HepG2 (cell line): ENCODE measurements around the gene KIF22. TPM values are rescaled to one million over a fixed set of nuclear protein-coding genes. Genes with fewer than 3 reads are reported as not detected.

Experiments used
- ARNTL ChIP-seq: sonication (generic); formaldehyde crosslinking; IDR thresholded peaks from 2 replicates; pipeline ENCODE4 v1.4.0; 2020; ENCODE audit warnings: mild to moderate bottlenecking, missing genetic modification reagents
- ATF7 ChIP-seq, 2 experiments: fragments of 450-650 bp in 1 of 2; sonication (generic) in 1 of 2; formaldehyde crosslinking in 1 of 2; IDR thresholded peaks; 2 replicates each; pipeline versions ENCODE4 v1.4.0 to v1.6.1; 2016 to 2020; ENCODE audit warnings: antibody characterized with exemption in 1 of 2, mild to moderate bottlenecking in 1 of 2, missing genetic modification reagents in 1 of 2
- MEF2D ChIP-seq: sonication (generic); formaldehyde crosslinking; IDR thresholded peaks from 2 replicates; pipeline ENCODE4 v1.5.1; 2020; ENCODE audit warnings: mild to moderate bottlenecking, missing genetic modification reagents
- MIXL1 ChIP-seq: IDR thresholded peaks from 2 replicates; pipeline ENCODE4 v1.6.1; 2016
- SRSF9 ChIP-seq: fragments of 200-400 bp; formaldehyde crosslinking; IDR thresholded peaks from 2 replicates; pipeline ENCODE4 v1.6.1; 2018; ENCODE audit warnings: borderline replicate concordance, mild to moderate bottlenecking, low read depth, low read length; ENCODE audit not compliant: insufficient read depth, poor library complexity, severe bottlenecking
- TBX3 ChIP-seq: fragments of 450-650 bp; IDR thresholded peaks from 2 replicates; pipeline ENCODE4 v1.6.1; 2017; ENCODE audit warnings: antibody characterized with exemption, mild to moderate bottlenecking, inconsistent platforms, borderline replicate concordance
- ZFAT ChIP-seq: sonication (generic); formaldehyde crosslinking; conservative IDR thresholded peaks from 2 replicates; pipeline ENCODE4 v1.8.1; 2023; ENCODE audit warnings: missing genetic modification reagents, inconsistent platforms
- ZNF180 ChIP-seq: sonication (generic); formaldehyde crosslinking; IDR thresholded peaks from 2 replicates; pipeline ENCODE4 v1.4.0; 2020; ENCODE audit warnings: low read depth, missing genetic modification reagents, borderline replicate concordance
- ZNF296 ChIP-seq: sonication (generic); formaldehyde crosslinking; conservative IDR thresholded peaks from 2 replicates; pipeline ENCODE4 v1.5.0; 2020; ENCODE audit warnings: mild to moderate bottlenecking, missing genetic modification reagents
- ZNF329 ChIP-seq: sonication (generic); formaldehyde crosslinking; IDR thresholded peaks from 2 replicates; pipeline ENCODE4 v1.9.0; 2021; ENCODE audit warnings: low read depth, mild to moderate bottlenecking, missing genetic modification reagents
- ZNF407 ChIP-seq: sonication (generic); formaldehyde crosslinking; IDR thresholded peaks from one replicate; pipeline ENCODE4 v1.5.1; 2020; ENCODE audit warnings: mild to moderate bottlenecking, missing genetic modification reagents; ENCODE audit errors: not compliant biosample characterization
- ZNF574 ChIP-seq: sonication (generic); formaldehyde crosslinking; IDR thresholded peaks from 2 replicates; pipeline ENCODE4 v1.4.0; 2020; ENCODE audit warnings: missing genetic modification reagents
- ZNF605 ChIP-seq: sonication (generic); formaldehyde crosslinking; IDR thresholded peaks from 2 replicates; pipeline ENCODE4 v1.8.0; 2022; ENCODE audit warnings: mild to moderate bottlenecking, missing genetic modification reagents
- ZNF737 ChIP-seq: sonication (generic); formaldehyde crosslinking; IDR thresholded peaks from 2 replicates; pipeline ENCODE4 v1.5.0; 2020; ENCODE audit warnings: missing genetic modification reagents, mild to moderate bottlenecking, borderline replicate concordance
- polyA plus RNA-seq, 8 experiments: library from polyadenylated mRNA; depleted of rRNA in 3 of 8; stranded (reverse) in 7 of 8; unstranded in 1 of 8; fragments of >200 nt; fragmentation: Illumina TruSeq in 4 of 8; extraction: Trizol in 4 of 8; gene quantifications; 2 replicates each; pipeline versions ENCODE4 v1.2.1 to v1.2.3, GENCODE V29; 2011 to 2016; ENCODE audit warnings: low read depth in 4 of 8, missing spikeins in 1 of 8, mixed read lengths in 1 of 8; ENCODE audit not compliant: insufficient read depth in 1 of 8
- total RNA-seq, 5 experiments: library from RNA; depleted of rRNA; stranded (reverse); fragments of >200 nt; fragmentation: Illumina TruSeq; extraction: Trizol; gene quantifications; 2 replicates each; pipeline ENCODE4 v1.2.3, GENCODE V29; 2016; ENCODE audit warnings: low read depth in 1 of 5

Gene KIF22
- total and polyA plus RNA-seq, 2 of the 13 experiments (the other 11 are each of a cell fraction or from before 2014, with no cell fraction given), result 95.8 to 118 TPM

- no peak for TF ChIP-seq ATF7 (IDR thresholded peaks at IDR 0.05)
- TF ChIP-seq ATF7 (CRISPR knock-in tag; IDR thresholded peaks at IDR 0.05), result no peak; the same call in 1 of the 2 replicates
- TF ChIP-seq MEF2D (CRISPR knock-in tag), result peak; percentile 38; the same call in 1 of the 2 replicates
- peak; percentile 10; the same call in 1 of the 2 replicates for TF ChIP-seq ZNF296 (CRISPR knock-in tag)
- no peak for TF ChIP-seq ZFAT (CRISPR knock-in tag)
- TF ChIP-seq ZNF605 (CRISPR knock-in tag), result 0 out of 2 replicates have a peak, but pooled peaks have one; percentile 15
- peak; percentile 67; the same call in 1 of the 2 replicates for TF ChIP-seq ARNTL
- TF ChIP-seq ZNF737, result no peak
- TF ChIP-seq ZNF180 (CRISPR knock-in tag), result no peak
- peak; percentile 74 for TF ChIP-seq MIXL1 (CRISPR knock-in tag)
- peak; percentile 97 for TF ChIP-seq ZNF407 (CRISPR knock-in tag)
- TF ChIP-seq ZNF574 (CRISPR knock-in tag), result peak; percentile 96
- TF ChIP-seq TBX3, result 0 out of 2 replicates have a peak, but pooled peaks have one; percentile 27
- no peak for TF ChIP-seq SRSF9
- peak; percentile 92 for TF ChIP-seq ZNF329 (CRISPR knock-in tag)
These were observed 14.9 kb downstream of the KIF22 start (continued) for GRCh38 chr16:29805232-29806098.
